NCI-H2107 treated with DMSO at 0.1 percent for 48 hours (cell line): Measurements from ENCODE around the gene LILRB3.
"Not testable (repeated sequence)": the region's sequence is repeated elsewhere in the genome, so short reads cannot be mapped to it uniquely, and the experiment has no call there.

Experiments used
- DNase-seq: peaks from one replicate; lab custom pipeline; 2025; ENCODE audit not compliant: unreplicated experiment; lab: John Stamatoyannopoulos, UW

Gene LILRB3

DNA sequence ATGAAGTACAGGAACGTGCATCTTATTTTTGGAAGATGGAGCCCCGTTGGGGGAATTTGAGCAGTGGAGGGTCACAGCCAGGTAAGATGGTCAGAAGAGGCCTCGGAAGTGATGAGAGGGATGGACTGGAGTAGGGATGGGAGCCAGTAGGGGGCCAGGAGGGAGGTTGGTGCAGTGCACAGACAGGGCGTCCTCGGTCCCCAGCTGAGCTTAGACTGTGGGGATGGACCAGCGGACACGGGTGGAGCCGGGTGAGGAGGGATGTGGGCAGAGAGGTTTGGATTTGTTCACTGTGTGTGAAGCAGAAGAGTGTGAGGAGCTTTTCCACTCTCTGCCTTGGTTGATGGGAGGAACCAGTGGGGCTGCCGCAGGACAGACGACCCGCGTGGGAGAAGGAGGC is 11.6 kb downstream of the LILRB3 start:
- no peak for DNase-seq

DNA sequence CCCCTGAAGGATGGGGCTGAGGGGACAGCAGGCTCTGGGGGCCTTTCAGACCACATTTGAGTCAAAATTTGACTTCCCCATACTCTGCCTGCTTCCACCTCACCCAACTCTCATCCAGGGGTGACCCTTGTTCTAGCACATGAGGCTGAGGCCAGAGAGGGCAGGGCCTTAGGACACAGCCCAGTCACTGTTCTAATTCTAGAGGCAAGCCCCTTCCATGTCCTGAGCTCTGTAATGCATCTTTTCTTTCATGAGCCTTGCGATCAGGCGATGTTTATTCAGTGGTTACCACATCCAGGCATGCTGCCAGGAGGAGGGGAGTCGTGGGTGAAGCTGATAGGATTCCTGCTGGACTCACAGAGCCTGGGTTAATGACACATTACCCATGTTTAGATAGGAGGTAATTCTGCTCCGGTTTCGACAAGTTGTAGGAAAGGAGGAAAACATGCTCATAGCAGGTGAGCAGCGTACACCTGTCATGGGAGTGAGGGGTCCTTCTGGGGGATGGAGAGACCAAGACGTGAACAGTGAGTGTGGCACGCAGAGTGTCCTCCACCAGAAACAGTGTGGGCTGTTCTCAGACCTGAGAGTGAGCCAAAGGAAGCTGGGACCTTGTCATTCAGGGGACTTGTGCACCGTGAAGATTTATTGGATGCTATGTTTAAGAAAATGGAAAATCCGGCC is 12.9 kb downstream of the LILRB3 start:
- peak; percentile 95 for DNase-seq

GRCh38 chr19:54209058-54209810 is 13.6 kb downstream of the LILRB3 start:
- no peak for DNase-seq

GRCh38 chr19:54208784-54209057 is 14.1 kb downstream of the LILRB3 start:
- no peak for DNase-seq

DNA sequence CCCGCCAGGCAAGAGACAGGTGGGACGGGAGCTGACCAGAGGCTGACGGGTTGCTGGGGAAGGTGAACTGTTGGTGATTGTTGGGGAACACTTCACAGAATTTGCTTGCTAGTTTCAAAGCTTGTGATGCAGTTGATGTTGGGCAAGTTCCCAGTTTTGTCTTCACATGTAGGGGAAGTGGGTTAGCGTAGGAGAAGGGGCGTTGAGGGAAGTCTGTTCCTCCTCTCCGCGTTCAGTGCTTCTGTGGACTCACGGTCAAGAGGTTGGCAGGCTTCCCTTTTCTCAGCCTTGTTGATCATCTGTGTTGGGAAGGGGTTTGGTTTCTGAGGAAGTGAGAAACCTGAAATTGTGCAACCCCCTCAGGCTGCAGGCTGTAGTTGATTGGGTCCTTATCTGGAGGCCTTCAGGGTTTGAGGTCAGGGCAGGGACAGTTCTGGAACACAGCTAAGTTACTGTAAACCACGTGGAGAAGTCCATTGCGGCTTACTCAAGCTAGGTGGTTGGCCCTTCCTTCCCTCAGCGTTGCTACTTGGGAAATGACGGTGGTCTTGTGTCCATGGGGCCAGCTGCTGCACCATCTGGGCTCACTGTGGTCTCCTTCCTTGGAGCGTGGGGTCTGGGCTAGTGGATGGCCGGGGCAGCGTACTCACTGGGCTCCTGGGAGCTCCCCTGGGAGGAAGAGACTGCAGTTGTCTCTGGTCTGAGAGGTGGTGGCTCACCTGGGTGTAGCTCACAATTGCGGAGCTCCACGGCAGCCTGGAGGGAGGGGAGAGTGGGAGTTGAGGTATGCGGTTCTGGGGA is 14.6 kb downstream of the LILRB3 start:
- DNase-seq: no peak

DNA sequence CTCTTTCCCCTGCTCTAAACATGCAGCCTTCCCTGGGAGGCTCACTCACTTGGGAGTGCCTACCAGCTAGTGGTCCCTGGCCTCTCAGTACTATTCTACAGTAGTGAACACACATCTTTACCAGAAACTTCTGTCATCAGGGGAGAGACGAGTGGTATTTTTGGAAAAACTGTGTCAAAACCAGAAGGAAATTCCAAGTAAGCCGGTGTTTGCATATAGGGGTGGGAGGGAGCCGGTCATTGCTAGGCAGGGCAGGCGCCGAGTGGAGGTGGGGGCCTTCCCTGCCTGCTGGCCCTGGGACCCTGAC is 15.2 kb downstream of the LILRB3 start:
- no peak for DNase-seq

DNA sequence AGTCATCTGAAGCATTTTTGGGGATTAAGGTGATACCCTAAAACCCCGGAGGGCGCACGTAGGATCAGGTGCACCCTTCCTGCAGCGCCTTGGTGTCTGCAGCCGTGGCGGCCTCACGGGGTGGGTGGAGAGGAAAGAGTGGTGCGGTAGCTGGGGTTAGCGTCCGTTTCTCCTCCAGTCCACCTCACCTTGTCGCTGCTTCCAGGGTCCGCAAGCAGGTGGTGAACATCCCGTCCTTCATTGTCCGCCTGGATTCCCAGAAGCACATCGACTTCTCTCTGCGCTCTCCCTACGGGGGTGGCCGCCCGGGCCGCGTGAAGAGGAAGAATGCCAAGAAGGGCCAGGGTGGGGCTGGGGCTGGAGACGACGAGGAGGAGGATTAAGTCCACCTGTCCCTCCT is 15.6 kb downstream of the LILRB3 start:
- DNase-seq: not testable (repeated sequence)

- no peak for DNase-seq
These were observed 16.0 kb downstream of the LILRB3 start for GRCh38 chr19:54206831-54207177.

- DNase-seq: no peak
These were observed 16.6 kb downstream of the LILRB3 start for GRCh38 chr19:54206030-54206830.

- no peak for DNase-seq
These were observed 17.9 kb downstream of the LILRB3 start for GRCh38 chr19:54204767-54205468.

DNA sequence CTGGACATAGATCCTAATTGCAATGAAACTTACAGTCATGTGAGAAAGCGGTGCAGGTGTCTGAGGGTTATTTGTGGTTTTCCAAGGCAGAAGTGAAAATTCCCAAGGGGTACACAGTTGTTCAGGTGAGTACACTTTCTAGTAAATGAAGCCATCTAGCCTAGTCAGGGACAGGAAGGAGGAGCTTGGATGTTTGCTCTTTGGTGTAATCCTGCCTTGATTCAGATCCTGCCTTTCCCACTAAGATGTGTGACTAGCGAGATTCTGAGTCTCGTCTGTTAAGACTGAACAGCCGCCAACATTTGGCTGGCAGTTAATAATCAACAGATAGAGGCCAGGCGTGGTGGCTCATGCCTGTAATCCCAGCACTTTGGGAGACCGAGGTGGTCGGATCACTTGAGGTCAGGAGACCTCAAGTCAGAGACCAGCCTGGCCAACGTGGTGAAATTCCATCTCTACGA is 19.6 kb downstream of the LILRB3 start:
- DNase-seq: no peak

DNA sequence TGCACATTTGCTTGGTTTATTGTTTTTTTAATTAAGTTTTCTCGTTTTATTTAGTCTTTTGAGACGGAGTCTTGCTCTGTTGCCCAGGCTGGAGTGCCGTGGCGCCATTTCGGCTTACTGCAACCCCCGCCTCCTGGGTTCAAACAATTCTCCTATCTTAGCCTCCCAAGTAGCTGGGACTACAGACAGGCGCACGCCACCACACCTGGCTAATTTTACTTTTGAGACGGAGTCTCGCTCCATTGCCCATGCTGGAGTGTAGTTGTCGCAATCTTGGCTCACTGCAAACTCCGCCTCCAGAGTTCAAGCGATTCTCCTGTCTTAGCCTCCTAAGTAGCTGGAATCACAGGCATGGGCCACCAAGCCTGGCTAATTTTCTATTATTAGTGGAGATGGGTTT is 20.8 kb downstream of the LILRB3 start:
- DNase-seq: no peak

- DNase-seq: no peak
These were observed 21.6 kb downstream of the LILRB3 start for GRCh38 chr19:54201172-54201701.

DNA sequence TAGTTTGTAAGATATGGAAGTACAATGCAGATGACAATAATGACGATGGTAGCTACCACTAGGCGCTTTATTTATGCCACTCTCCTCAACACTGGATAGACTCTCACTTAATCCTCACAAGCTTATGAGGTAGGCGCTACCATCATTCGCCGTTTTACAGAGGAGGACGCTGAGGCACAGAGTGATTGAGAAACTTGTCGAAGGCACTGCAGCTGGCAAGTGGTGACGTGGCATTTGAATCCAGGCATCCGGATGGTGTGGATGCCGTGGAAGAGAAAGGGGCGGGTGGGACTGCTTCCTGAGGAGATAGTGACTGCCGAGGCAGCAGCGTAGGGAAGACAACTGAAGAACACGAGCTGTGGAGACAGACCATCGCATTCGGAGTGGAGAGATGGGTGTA is 23.4 kb downstream of the LILRB3 start:
- DNase-seq: no peak

DNA sequence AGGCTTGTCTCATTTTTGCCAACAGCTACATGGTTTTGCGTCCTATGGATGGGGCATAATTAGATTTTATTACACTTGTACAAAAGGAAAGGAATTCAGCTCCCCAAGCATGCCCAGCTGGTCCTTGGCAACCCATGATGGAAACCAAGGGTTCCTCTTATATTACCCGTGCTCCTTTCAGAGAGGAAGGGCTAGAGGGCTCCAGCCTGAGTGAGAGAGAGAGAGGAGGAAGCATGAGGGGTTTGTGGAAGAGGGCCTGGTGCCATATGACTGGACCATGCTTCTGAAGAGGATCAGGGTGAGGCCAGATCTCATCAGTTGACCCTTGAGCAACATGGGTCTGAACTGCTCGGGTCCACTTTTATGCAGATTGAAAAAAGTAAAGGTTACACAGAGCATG is 25.7 kb downstream of the LILRB3 start:
- no peak for DNase-seq

DNA sequence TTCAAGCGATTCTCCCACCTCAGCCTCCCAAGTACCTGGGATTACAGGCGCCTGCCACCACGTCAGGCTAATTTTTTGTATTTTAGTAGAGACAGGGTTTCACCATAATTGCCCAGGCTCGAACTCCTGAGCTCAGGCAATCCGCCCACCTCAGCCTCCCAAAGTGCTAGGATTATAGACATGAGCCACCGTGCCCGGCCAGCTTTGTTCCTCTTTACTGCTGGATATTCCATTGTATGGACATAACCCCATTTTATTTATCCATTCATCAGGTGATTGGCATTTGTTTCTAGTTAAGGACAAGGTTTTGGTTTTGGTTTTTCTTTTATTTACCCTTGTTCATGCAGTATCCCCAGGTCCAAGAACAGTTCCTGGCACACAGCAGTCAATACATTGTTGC is 26.3 kb downstream of the LILRB3 start:
- DNase-seq: no peak

DNA sequence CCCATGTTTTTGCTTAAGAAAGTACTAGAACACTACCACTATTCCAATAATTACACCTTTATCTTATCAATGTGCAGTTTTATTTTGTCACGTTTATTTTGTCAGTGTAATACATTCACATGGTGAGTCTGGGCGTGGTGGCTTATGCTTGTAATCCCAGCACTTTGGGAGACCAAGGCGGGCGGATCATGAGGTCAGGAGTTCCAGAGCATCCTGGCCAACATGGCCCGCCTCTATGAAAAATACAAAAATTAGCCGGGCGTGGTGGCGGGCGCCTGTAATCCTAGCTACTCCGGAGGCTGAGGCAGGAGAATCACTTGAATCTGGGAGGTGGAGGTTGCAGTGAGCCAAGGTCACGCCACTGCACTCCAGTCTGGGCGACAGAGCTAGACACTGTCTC is 28.3 kb downstream of the LILRB3 start:
- not testable (repeated sequence) for DNase-seq

DNA sequence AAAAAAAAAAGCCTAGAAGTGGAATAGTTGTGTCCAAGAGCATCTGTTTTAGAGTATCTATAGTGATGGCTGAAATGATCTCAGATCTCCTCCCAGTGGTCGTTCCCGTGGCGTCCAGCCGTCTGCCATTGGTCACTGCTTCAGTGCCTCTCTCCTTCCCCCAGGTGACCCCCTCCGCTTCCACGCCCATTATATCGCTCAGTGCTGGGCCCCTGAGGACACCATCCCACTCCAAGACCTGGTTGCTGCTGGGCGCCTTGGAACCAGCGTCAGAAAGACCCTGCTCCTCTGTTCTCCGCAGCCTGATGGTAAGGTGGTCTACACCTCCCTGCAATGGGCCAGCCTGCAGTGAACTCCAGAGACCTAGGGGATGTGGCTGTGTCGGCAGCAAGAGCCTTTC is 29.8 kb downstream of the LILRB3 start:
- no peak for DNase-seq

DNA sequence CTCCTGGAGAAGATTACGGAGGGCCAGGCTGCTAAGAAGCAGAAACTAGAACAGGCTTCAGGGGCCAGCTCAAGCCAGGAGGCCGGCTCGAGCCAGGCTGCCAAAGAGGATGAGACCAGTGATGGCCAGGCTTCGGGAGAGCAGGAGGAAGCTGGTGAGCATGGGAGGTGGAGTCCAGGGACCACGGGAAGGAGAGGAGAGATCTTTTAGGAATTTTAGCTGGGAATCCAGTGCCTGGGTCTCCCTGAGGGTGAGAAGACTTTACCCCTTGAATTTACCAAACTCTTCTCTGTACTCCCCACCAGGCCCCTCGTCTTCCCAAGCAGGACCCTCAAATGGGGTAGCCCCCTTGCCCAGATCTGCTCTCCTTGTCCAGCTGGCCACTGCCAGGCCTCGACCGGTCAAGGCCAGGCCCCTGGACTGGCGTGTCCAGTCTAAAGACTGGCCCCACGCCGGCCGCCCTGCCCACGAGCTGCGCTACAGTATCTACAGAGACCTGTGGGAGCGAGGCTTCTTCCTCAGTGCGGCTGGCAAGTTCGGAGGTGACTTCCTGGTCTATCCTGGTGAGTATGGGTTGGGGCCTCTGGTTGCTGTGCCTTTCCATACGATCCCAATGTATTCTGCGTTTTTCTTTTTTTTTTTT is 30.9 kb downstream of the LILRB3 start:
- no peak for DNase-seq
